Suprapubic skin (tissue), 4 donors: ENCODE results near the gene DBNDD1. TPM values are rescaled to one million over a fixed set of nuclear protein-coding genes. Genes with fewer than 3 reads are reported as not detected.

Experiments
- DNase-seq, 2 donors: peaks; one replicate each; pipeline ENCODE4 v3.0.0-alpha.2; 2019; ENCODE audit warnings: low spot score in 2 of 2
- H3K27ac ChIP-seq: fragments of 200-600 bp; sonication (generic); one replicate; pipeline ENCODE4 v1.5.1; 2019
- H3K27me3 ChIP-seq: fragments of 200-600 bp; sonication (generic); one replicate; pipeline ENCODE4 v1.5.1; 2019
- H3K36me3 ChIP-seq: fragments of 200-600 bp; sonication (generic); one replicate; pipeline ENCODE4 v1.5.1; 2019
- H3K4me1 ChIP-seq: fragments of 200-600 bp; sonication (generic); one replicate; pipeline ENCODE4 v1.5.1; 2019
- H3K4me3 ChIP-seq: fragments of 200-600 bp; sonication (generic); one replicate; pipeline ENCODE4 v1.5.1; 2019; ENCODE audit warnings: mild to moderate bottlenecking
- H3K9me3 ChIP-seq: fragments of 200-600 bp; sonication (generic); one replicate; pipeline ENCODE4 v1.5.1; 2019
- EP300 ChIP-seq: sonication (generic); formaldehyde crosslinking; IDR thresholded peaks from one replicate; pipeline ENCODE4 v1.6.1; 2017; ENCODE audit warnings: antibody characterized with exemption
- POLR2A ChIP-seq, 2 donors: fragments of 450-650 bp; IDR thresholded peaks; one replicate each; pipeline ENCODE4 v1.6.1; 2017; ENCODE audit warnings: antibody characterized with exemption in 2 of 2, mild to moderate bottlenecking in 2 of 2, moderate library complexity in 2 of 2
- POLR2AphosphoS5 ChIP-seq, 3 donors: sonication (generic); formaldehyde crosslinking; IDR thresholded peaks; one replicate each; pipeline ENCODE4 v1.6.1; 2017; ENCODE audit warnings: antibody characterized with exemption in 3 of 3
- WGBS: methylation state at CpG from one replicate; pipeline ENCODE4 v1.1.5; 2018; 5-methylcytosine and 5-hydroxymethylcytosine counted together
- total RNA-seq, 4 donors: library from RNA; depleted of rRNA; stranded (reverse); fragments of >200 nt; gene quantifications; one replicate each; pipeline ENCODE4 v1.1.0, GENCODE V29; 2016
- TF ChIP-seq, protein P1 (sequence below), 2 donors: fragments of 200-600 bp in 1 of 2; fragments of 450-650 bp in 1 of 2; sonication (generic) in 1 of 2; IDR thresholded peaks; one replicate each; pipeline ENCODE4 v1.5.1; 2016 to 2019; ENCODE audit warnings: antibody characterized with exemption in 2 of 2, mild to moderate bottlenecking in 1 of 2, moderate library complexity in 1 of 2

The DBNDD1 gene
- total RNA-seq, 4 donors from 2014 or later, result 1.2 to 7.5 (median 4.5) TPM

GRCh38 chr16:89985219-89985618, 34.0 kb downstream of the DBNDD1 start:
- no peak for DNase-seq
- H3K27ac ChIP-seq, result no peak overlapping the region
- TF ChIP-seq, protein P1, sequence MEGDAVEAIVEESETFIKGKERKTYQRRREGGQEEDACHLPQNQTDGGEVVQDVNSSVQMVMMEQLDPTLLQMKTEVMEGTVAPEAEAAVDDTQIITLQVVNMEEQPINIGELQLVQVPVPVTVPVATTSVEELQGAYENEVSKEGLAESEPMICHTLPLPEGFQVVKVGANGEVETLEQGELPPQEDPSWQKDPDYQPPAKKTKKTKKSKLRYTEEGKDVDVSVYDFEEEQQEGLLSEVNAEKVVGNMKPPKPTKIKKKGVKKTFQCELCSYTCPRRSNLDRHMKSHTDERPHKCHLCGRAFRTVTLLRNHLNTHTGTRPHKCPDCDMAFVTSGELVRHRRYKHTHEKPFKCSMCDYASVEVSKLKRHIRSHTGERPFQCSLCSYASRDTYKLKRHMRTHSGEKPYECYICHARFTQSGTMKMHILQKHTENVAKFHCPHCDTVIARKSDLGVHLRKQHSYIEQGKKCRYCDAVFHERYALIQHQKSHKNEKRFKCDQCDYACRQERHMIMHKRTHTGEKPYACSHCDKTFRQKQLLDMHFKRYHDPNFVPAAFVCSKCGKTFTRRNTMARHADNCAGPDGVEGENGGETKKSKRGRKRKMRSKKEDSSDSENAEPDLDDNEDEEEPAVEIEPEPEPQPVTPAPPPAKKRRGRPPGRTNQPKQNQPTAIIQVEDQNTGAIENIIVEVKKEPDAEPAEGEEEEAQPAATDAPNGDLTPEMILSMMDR (IDR thresholded peaks at IDR 0.05), result no peak
- TF ChIP-seq EP300 (no peak), POLR2A (IDR thresholded peaks at IDR 0.05) (no peak), POLR2AphosphoS5 (IDR thresholded peaks at IDR 0.05) (no peak)
- H3K4me1 ChIP-seq, result no peaks in the 10 kb centered on the region
- no peak overlapping the region for H3K4me3 ChIP-seq
- peaks cover 82% of the 10 kb centered on the region for H3K36me3 ChIP-seq
- H3K27me3 ChIP-seq, result no peaks in the 10 kb centered on the region
- 96% methylated on average over 10 of the region's 10 CpGs for WGBS
- H3K9me3 ChIP-seq, result no peaks in the 10 kb centered on the region

DNA sequence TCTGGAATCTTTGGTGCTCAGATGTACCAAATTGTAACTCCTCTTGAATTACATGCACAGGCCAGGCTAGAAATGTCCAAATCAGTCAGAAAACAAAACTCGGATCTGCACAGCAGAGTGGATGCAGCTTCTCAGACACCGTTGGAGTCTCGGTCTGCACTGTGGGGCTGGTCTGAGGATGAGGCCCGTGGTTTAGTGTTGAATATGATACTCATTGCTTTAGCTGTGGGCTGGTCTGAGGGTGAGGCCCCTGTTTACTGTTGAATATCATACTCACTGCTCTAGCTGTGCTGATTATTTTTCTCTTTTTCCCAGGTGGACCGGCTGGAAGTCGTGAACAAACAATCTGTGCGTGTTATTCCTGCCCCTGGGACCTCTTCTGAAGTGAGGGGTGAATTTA, 35.0 kb downstream of the DBNDD1 start:
- no peak overlapping the region for H3K4me3 ChIP-seq
- no peaks in the 10 kb centered on the region for H3K4me1 ChIP-seq
- no peaks in the 10 kb centered on the region for H3K27me3 ChIP-seq
- DNase-seq, result no peak
- no peak overlapping the region for H3K27ac ChIP-seq
- H3K9me3 ChIP-seq, result no peaks in the 10 kb centered on the region
- TF ChIP-seq POLR2A (IDR thresholded peaks at IDR 0.05), result no peak
- TF ChIP-seq, protein P1 (IDR thresholded peaks at IDR 0.05), result no peak
- no peak for TF ChIP-seq EP300
- TF ChIP-seq POLR2AphosphoS5 (IDR thresholded peaks at IDR 0.05), result no peak
- 93% methylated on average over 7 of the region's 7 CpGs for WGBS
- peaks cover 83% of the 10 kb centered on the region for H3K36me3 ChIP-seq

DNA sequence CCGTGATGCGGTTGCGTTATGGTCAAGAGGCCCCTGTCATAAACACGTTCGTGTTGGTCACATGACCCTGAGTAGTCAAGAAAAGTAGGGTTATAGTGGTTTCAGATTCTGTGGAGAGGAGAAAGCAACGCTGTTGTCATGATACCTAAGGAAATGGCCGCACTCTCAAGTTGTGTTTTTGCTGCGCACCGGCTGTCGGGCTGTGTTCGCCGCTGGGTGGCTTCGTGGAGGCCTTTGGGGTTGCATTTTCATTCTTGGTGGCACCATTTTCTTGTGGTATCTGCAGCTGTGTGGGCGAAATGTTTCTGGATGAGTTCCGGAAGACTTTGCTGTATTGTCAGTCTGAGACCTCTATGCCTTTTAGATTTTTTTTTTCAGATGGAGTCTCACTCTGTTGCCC, 35.7 kb downstream of the DBNDD1 start:
- Histone ChIP-seq H3K4me3 (no peak overlapping the region), H3K9me3 (no peaks in the 10 kb centered on the region), H3K27me3 (no peaks in the 10 kb centered on the region), H3K36me3 (peaks cover 80% of the 10 kb centered on the region), H3K27ac (no peak overlapping the region), H3K4me1 (no peaks in the 10 kb centered on the region)
- TF ChIP-seq, protein P1 (IDR thresholded peaks at IDR 0.05), result no peak
- no peak for TF ChIP-seq POLR2AphosphoS5 (IDR thresholded peaks at IDR 0.05)
- no peak for TF ChIP-seq POLR2A (IDR thresholded peaks at IDR 0.05)
- TF ChIP-seq EP300, result no peak
- WGBS, result 89% methylated on average over 15 of the region's 15 CpGs
- DNase-seq, result no peak

- no peak for DNase-seq
- Histone ChIP-seq H3K4me3 (no peak overlapping the region), H3K27ac (no peak overlapping the region), H3K36me3 (peaks cover 86% of the 10 kb centered on the region), H3K27me3 (no peaks in the 10 kb centered on the region), H3K9me3 (no peaks in the 10 kb centered on the region), H3K4me1 (no peaks in the 10 kb centered on the region)
- WGBS, result 95% methylated on average over 7 of the region's 9 CpGs
- no peak for TF ChIP-seq POLR2AphosphoS5 (IDR thresholded peaks at IDR 0.05)
- no peak for TF ChIP-seq POLR2A (IDR thresholded peaks at IDR 0.05)
- TF ChIP-seq, protein P1 (IDR thresholded peaks at IDR 0.05), result no peak
- TF ChIP-seq EP300, result no peak
These were observed 36.9 kb downstream of the DBNDD1 start for GRCh38 chr16:89982318-89982717.

- no peak for DNase-seq
- H3K27ac ChIP-seq, result no peak overlapping the region
- no peak overlapping the region for H3K4me3 ChIP-seq
- H3K4me1 ChIP-seq, result no peaks in the 10 kb centered on the region
- 95% methylated on average over 8 of the region's 8 CpGs for WGBS
- no peaks in the 10 kb centered on the region for H3K27me3 ChIP-seq
- TF ChIP-seq, protein P1 (IDR thresholded peaks at IDR 0.05), result no peak
- TF ChIP-seq EP300, result no peak
- TF ChIP-seq POLR2A (IDR thresholded peaks at IDR 0.05), result no peak
- no peak for TF ChIP-seq POLR2AphosphoS5 (IDR thresholded peaks at IDR 0.05)
- no peaks in the 10 kb centered on the region for H3K9me3 ChIP-seq
- H3K36me3 ChIP-seq, result peaks cover 77% of the 10 kb centered on the region
These were observed 37.8 kb downstream of the DBNDD1 start for GRCh38 chr16:89981414-89981813.
